ENCODE results near the gene IGF2. TPM values are rescaled to one million over a fixed set of nuclear protein-coding genes. Genes with fewer than 3 reads are reported as not detected.

The IGF2 gene
- total RNA-seq, 4 donors from 2014 or later = 8.2 to 19.8 (median 12.2) TPM

GRCh38 chr11:2164861-2165555, 25.8 kb upstream of the IGF2 start:
- intact Hi-C loops (cut with DNase I; ENCODE audit: low total_unique reads) = no loop called here
- no peak for DNase-seq
- no peak for TF ChIP-seq EP300 (IDR thresholded peaks at IDR 0.05; ENCODE audit: low read depth)
- no peak for TF ChIP-seq CTCF (IDR thresholded peaks at IDR 0.05)
- TF ChIP-seq POLR2A (IDR thresholded peaks at IDR 0.05) = no peak
- no peak for TF ChIP-seq POLR2AphosphoS5 (IDR thresholded peaks at IDR 0.05)
- in situ Hi-C loops (cut with MboI; ENCODE audit: low pct_ligation_motif_present in 1 of 4, low pct_unique_long_range_greater_than_20kb in 1 of 4, low sequenced_read_pairs in 3 of 4) = loop anchor here in 3 of 4 donors (25.0 kb wide), 2 partner anchors 453 to 478 kb away; partner anchors contain the start of gene KRTAP5-6 (in 2 of the 3)
- H3K36me3 ChIP-seq = no peaks in the 10 kb centered on the region
- WGBS, 2 donors (ENCODE audit: low coverage in 1 of 2) = 60 to 65% methylated on average over 4 to 17 of the region's 20 CpGs
- peaks cover 3 to 9% (median 7%) of the 10 kb centered on the region in 4 donors for H3K4me1 ChIP-seq
- H3K4me3 ChIP-seq = no peak overlapping the region
- peaks cover 53% of the 10 kb centered on the region for H3K27me3 ChIP-seq
- H3K9me3 ChIP-seq = no peaks in the 10 kb centered on the region
- H3K27ac ChIP-seq = no peak overlapping the region

- intact Hi-C loops (cut with DNase I; ENCODE audit: low total_unique reads) (no loop called here), in situ Hi-C loops (cut with MboI; ENCODE audit: low pct_ligation_motif_present in 1 of 4, low pct_unique_long_range_greater_than_20kb in 1 of 4, low sequenced_read_pairs in 3 of 4) (loop anchor here in 3 of 4 donors (25.0 kb wide), 2 partner anchors 452 to 477 kb away; partner anchors contain the start of gene KRTAP5-6 (in 2 of the 3))
- Histone ChIP-seq H3K27me3 (peaks cover 48% of the 10 kb centered on the region), H3K27ac (no peak overlapping the region), H3K4me1 (peaks cover 3 to 9% (median 7%) of the 10 kb centered on the region in 4 donors), H3K36me3 (no peaks in the 10 kb centered on the region), H3K9me3 (no peaks in the 10 kb centered on the region), H3K4me3 (no peak overlapping the region)
- TF ChIP-seq CTCF (IDR thresholded peaks at IDR 0.05) (no peak), POLR2A (IDR thresholded peaks at IDR 0.05) (no peak)
- no peak for DNase-seq
- WGBS, 2 donors (ENCODE audit: low coverage in 1 of 2) = 80% methylated on average over 22 of the region's 22 CpGs; no CpG with 5 or more reads in 1 of the 2 donors
Observed at GRCh38 chr11:2164081-2164480, 24.9 kb upstream of the IGF2 start.

- no peak for DNase-seq
- H3K9me3 ChIP-seq = no peaks in the 10 kb centered on the region
- 60% methylated on average over 12 of the region's 12 CpGs; no CpG with 5 or more reads in 1 of the 2 donors for WGBS, 2 donors (ENCODE audit: low coverage in 1 of 2)
- H3K4me3 ChIP-seq = no peak overlapping the region
- H3K36me3 ChIP-seq = no peaks in the 10 kb centered on the region
- H3K27ac ChIP-seq = no peak overlapping the region
- in situ Hi-C loops (cut with MboI; ENCODE audit: low pct_ligation_motif_present in 1 of 4, low pct_unique_long_range_greater_than_20kb in 1 of 4, low sequenced_read_pairs in 3 of 4) (loop anchor here in 3 of 4 donors (25.0 kb wide), 2 partner anchors 451 to 476 kb away; partner anchors contain the start of gene KRTAP5-6 (in 2 of the 3)), intact Hi-C loops (cut with DNase I; ENCODE audit: low total_unique reads) (no loop called here)
- no peak for TF ChIP-seq CTCF (IDR thresholded peaks at IDR 0.05)
- no peak for TF ChIP-seq POLR2AphosphoS5 (IDR thresholded peaks at IDR 0.05)
- no peak for TF ChIP-seq EP300 (IDR thresholded peaks at IDR 0.05; ENCODE audit: low read depth)
- no peak for TF ChIP-seq POLR2A (IDR thresholded peaks at IDR 0.05)
- peaks cover 3 to 9% (median 7%) of the 10 kb centered on the region in 4 donors for H3K4me1 ChIP-seq
- peaks cover 43% of the 10 kb centered on the region for H3K27me3 ChIP-seq
Observed at GRCh38 chr11:2163428-2163978, 24.3 kb upstream of the IGF2 start.

GRCh38 chr11:2160736-2161259, 21.6 kb upstream of the IGF2 start, which contains the start of gene INS:
INS (minus strand) TSS chr11:2161209; CDS start chr11:2160971, 238 bp downstream.
- no peaks in the 10 kb centered on the region for H3K9me3 ChIP-seq
- H3K36me3 ChIP-seq = no peaks in the 10 kb centered on the region
- H3K4me3 ChIP-seq = no peak within 1 kb of the TSS
- H3K4me1 ChIP-seq = no peaks in the 10 kb centered on the region
- H3K27ac ChIP-seq = no peak within 1 kb of the TSS
- TF ChIP-seq CTCF (IDR thresholded peaks at IDR 0.05) (no peak), EP300 (IDR thresholded peaks at IDR 0.05; ENCODE audit: low read depth) (no peak), POLR2AphosphoS5 (IDR thresholded peaks at IDR 0.05) (no peak), POLR2A (IDR thresholded peaks at IDR 0.05) (no peak)
- no peak for DNase-seq
- 72% methylated on average over 11 of the region's 13 CpGs; no CpG with 5 or more reads in 1 of the 2 donors for WGBS, 2 donors (ENCODE audit: low coverage in 1 of 2)
- peaks cover 35% of the 10 kb centered on the region for H3K27me3 ChIP-seq
- in situ Hi-C loops (cut with MboI; ENCODE audit: low pct_ligation_motif_present in 1 of 4, low pct_unique_long_range_greater_than_20kb in 1 of 4, low sequenced_read_pairs in 3 of 4) = loop anchor here in 3 of 4 donors (25.0 kb wide), 2 partner anchors 448 to 473 kb away; partner anchors contain the start of gene KRTAP5-6 (in 2 of the 3)
- intact Hi-C loops (cut with DNase I; ENCODE audit: low total_unique reads) = no loop called here
